Measurements from ENCODE around the gene TSSC4. TPM values are rescaled to one million over a fixed set of nuclear protein-coding genes. Genes with fewer than 3 reads are reported as not detected.

TSSC4 gene
- total RNA-seq, 1 experiment from 2014 or later: 26.7 TPM

DNA sequence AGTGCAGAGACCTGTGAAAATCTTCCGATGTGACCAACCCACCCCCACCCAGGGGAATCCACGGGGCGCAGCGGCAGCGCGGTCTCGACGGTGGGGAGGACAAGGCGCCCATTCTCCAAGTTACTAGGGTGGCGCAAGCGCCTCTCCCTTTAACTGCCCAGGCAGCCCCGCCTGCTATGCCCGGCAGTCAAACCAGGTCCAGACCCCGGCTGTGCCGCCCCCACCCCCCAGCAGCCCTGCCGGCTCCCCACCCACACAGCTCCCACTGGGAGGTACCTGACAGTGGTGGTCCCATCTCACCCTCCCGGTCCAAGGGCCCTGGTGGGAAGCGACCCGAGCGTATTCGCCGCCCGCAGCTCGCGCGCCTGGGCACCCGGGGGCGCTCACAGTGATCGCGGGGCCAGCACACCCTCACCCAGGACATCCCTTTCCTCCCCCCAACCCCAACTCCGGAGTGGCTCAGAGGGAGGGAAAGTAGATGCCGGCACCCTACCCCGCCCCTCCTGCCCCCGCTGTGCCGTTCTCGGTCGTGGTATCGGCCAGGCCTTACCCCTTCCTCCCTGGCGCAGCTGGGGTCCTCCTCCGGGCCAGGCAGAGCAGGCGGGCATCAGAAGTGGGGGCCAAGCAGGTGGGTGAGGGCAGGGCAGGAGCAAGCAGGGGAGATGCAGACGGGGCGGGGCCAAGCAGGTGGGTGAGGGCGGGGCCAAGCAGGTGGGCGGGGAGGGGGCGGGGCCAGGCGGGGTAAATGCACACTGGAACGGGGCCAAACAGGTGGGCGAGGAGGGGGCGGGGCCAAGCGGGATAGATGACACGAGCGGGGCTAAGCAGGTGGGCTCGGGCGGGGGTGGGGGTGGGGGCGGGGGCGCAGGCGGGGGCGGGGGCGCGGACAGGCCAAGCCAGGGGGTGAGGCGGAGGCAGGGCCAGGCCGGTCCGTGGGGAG, 43.6 kb downstream of the TSSC4 start, which contains the start of gene TRPM5:
TSS of gene TRPM5 (minus strand) at position 634 of the 940 bp plus-strand sequence. CDS start 21,478 bp downstream, outside the sequence.
- no peak for DNase-seq
- Histone ChIP-seq H3K36me3 (no peaks in the 10 kb centered on the region), H3K4me1 (no peaks in the 10 kb centered on the region), H3K4me3 (no peak within 1 kb of the TSS), H3K9me3 (replicated peaks) (peaks cover 9% of the 10 kb centered on the region; the same call in 1 of the 2 replicates), H3K27ac (no peak within 1 kb of the TSS), H3K27me3 (no peaks in the 10 kb centered on the region)

DNA sequence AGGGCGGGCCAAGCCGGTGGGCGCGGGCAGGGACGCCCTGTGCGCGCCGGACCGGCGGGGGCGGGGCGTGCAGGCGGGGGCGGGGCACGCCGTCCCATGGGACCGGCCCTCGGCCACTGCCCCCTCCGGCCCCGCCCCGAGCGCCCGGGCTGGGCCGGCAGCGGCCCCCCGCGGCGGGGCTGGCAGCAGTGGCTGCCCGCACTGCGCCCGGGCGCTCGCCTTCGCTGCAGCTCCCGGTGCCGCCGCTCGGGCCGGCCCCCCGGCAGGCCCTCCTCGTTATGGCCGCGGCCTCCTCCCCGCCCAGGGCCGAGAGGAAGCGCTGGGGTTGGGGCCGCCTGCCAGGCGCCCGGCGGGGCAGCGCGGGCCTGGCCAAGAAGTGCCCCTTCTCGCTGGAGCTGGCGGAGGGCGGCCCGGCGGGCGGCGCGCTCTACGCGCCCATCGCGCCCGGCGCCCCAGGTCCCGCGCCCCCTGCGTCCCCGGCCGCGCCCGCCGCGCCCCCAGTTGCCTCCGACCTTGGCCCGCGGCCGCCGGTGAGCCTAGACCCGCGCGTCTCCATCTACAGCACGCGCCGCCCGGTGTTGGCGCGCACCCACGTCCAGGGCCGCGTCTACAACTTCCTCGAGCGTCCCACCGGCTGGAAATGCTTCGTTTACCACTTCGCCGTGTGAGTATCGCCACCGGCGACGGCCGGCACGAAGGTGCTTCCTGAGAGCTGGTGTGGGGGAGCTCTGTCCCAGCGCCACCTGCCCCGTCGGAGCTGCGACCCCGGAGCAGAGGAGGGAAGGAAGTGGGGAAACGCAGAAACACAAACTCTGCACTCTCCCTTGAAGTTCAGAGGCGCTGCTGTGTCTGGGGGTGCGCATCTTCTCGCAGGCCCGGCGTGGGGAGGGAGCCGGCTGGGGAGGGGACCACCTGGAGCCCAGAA, 44.5 kb downstream of the TSSC4 start, which contains the start of gene KCNQ1:
TSS of gene KCNQ1 (plus strand) at position 188 of the 925 bp plus-strand sequence. CDS start at position 279, 91 bp downstream.
- Histone ChIP-seq H3K36me3 (no peaks in the 10 kb centered on the region), H3K27ac (no peak within 1 kb of the TSS), H3K9me3 (replicated peaks) (peaks cover 4% of the 10 kb centered on the region; the same call in 1 of the 2 replicates), H3K4me3 (no peak within 1 kb of the TSS), H3K4me1 (no peaks in the 10 kb centered on the region), H3K27me3 (no peaks in the 10 kb centered on the region)
- no peak for DNase-seq

DNA sequence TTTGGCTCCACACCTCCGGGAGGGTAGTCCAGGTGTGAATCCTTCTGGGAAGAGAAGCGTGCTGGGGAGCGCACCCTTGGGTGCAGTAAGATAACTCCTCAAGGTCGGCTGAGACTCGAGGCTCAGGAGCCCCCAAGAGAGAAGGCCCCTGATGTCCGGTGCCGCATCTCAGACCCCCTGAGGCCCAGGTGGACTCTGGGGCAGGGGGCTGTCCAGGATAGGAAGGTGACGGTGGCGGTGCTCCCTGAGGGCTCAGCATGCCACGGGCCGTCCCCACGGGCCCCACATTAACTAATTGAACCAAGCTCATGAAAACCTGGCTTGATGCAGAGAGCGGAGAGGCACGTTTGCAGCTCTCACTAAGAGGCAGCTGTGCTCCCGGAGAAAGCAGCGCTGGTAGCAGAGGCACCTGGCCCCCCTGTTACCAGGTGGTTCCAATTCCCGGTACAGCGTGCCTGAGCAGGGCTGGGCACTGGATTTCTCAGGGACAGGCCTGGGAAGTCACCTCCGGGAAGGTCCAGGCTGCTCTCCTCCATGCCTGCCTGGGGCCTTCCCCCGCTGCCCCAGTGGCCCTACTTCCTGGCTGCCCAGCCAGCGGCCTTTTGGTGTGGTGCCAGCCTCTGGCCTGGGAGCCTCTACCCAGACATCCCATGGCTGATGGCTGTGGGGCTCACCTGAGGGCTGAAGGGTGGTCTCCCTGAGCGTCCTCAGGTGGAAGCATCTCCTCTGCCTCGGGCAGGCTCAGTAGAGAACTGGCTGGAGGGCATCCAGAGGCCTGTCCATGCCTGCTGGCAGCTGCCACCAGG, 45.4 kb downstream of the TSSC4 start:
- Histone ChIP-seq H3K4me3 (no peak overlapping the region), H3K27me3 (no peaks in the 10 kb centered on the region)
- DNase-seq: no peak

DNA sequence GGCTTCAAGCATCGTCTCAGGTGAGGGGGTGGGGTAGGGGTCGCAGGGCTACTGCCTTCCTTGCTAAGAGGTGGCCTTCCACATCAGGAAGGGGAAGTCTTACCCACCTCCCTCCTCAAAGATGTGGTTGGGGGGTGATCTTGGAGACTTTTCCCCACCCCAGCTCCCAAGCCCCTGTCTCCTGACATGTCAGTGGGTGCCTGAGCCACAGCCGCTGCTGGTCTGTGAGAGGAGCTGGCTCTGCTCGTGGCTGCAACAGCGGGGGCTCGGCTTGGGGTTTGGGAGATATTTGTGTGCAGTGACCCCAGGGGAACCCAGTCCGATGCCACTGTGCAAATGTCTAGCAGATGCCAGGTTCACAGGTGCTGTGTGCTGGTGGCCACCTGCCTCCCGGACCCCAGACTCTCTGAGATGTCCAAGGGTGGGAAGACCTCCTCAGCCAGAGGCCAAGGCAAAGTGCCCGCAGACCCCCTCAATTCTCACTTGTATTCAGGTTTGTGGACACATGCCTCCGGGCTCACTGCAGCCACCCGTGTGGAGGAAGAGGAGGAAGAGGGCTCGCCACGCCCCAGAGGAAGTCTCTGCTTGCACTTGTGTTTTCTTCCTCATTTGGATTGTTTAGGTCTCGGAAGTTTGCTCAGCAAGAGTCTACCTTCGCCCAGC, 46.2 kb downstream of the TSSC4 start:
- H3K4me3 ChIP-seq: no peak overlapping the region
- H3K9me3 ChIP-seq (replicated peaks): peaks cover 4% of the 10 kb centered on the region; the same call in 1 of the 2 replicates
- no peak for DNase-seq
- H3K36me3 ChIP-seq: no peaks in the 10 kb centered on the region
- H3K27ac ChIP-seq: no peak overlapping the region
- no peaks in the 10 kb centered on the region for H3K27me3 ChIP-seq
- H3K4me1 ChIP-seq: no peaks in the 10 kb centered on the region

More for the DNA sequence above, 45.4 kb downstream of the TSSC4 start:
- Histone ChIP-seq H3K4me1 (no peaks in the 10 kb centered on the region), H3K9me3 (replicated peaks) (peaks cover 4% of the 10 kb centered on the region; the same call in 1 of the 2 replicates), H3K36me3 (no peaks in the 10 kb centered on the region), H3K27ac (no peak overlapping the region)

DNA sequence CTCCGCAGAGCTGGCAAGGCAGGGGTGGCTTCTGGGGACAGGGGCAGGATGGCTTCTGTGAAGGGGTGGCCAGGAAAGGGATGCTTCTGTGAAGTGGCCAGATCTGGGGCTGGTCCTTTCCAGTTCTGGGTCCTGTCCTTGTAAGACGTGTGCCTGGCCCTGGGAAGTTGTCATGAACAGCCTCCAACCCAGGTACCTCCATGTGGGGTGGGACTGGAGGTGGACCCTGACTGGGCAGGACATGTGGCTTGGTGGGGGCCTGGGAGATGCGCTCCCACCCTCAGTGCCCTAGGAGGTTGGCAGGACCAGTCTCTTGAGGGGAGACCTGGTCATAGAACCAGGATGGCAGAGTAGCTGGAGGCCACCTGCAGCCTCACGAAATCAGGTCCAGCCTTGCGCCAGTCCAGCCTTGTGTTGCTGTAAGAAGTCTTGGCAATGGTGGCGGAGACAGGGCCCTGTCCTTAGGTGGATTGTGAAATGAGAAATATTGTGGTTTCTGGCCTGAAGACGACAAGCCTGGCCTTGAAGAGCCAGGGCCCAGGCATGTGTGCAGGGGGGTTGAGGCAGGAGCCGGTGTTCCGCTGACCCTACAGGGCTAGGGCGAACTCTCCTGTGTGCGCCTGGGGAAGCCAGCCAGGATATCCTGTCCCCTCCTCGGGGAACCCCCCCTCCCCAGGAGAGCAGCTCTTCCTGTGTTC, 46.9 kb downstream of the TSSC4 start:
- Histone ChIP-seq H3K9me3 (replicated peaks) (peaks cover 4% of the 10 kb centered on the region; the same call in 1 of the 2 replicates), H3K4me1 (no peaks in the 10 kb centered on the region), H3K36me3 (no peaks in the 10 kb centered on the region), H3K4me3 (no peak overlapping the region), H3K27me3 (no peaks in the 10 kb centered on the region), H3K27ac (no peak overlapping the region)
- DNase-seq: no peak

DNA sequence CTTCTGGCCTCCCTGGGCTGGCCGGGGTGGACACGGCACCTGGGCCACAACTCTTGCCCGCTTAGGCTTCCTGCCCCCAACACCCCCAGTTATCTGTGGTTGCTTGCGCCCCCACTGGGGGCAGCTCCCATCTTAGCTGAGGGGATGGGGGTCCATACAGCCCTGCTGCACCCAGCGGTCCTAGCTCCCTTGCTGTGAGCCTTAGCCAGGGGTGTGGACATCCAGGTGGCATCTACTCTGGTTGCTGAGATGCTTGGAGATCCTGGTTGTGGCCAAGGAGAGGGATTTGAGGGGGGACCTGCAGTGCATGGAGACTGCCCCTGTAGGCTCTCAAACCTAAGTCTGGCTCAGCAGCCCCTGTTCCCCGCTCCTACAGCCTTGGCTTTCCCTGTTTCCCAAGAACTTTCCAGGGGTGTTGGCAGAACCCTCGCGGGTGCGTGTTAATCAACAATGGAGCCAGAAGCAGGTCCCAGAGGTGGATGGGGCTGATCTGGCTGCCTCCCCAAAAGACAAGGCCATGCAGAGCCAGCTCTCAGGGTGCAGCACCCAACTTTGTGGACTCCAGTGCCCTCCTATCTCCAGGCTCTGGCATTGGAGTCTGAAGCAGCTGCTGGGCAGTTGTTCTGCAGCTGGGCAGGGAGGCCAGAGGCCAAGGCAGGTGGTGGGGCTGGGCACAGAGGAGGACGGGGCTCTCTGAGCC, 47.6 kb downstream of the TSSC4 start:
- DNase-seq: no peak
- H3K36me3 ChIP-seq: no peaks in the 10 kb centered on the region
- no peak overlapping the region for H3K4me3 ChIP-seq
- no peaks in the 10 kb centered on the region; the same call in 1 of the 2 replicates for H3K9me3 ChIP-seq (replicated peaks)
- no peaks in the 10 kb centered on the region for H3K4me1 ChIP-seq
- no peak overlapping the region for H3K27ac ChIP-seq
- no peaks in the 10 kb centered on the region for H3K27me3 ChIP-seq

DNA sequence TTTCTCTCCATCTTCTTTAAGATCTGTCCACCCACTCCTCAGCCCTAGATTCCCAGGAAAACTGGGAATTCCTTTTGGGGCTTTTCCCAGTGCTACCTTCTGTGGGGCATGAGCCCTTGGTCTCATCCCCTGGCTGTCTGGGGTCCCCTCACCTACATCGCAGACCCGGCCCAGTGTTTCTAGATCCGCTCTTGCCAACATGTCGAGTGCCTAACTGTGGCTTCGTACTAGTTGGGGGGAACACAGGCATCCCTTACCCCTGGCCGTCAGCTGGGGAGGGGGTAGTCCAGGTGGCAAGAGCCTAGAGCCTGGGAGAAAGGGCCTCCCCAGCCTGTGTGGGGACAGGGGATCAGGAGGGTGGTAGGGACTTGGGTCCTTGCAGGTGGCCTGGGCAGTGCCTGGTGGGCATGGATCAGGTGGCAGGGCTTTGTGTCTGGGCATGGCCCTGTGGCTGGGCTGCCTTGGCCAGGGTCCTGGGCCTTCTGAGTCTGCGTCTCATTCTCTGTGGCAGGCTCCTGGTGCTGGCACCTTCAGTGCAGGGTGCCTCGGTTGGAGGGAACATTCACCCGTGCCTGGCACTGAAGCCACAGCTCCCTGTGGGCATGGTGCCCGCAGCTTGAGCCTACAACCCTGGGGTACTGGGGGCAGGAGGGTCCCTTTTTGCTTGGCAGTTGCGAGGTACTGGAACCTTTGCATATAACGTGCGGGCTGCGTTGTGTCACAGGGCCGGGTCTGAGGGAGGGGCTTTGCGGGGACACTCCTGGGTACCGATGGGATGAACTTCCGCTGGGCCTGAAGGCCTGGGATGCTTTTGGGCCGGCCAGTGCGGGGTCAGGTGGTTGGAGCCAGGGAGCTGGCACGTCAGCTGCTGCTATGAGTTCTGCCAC, 48.4 kb downstream of the TSSC4 start:
- no peak for DNase-seq
- no peak overlapping the region for H3K27ac ChIP-seq
- H3K4me1 ChIP-seq: no peaks in the 10 kb centered on the region
- no peaks in the 10 kb centered on the region for H3K9me3 ChIP-seq (replicated peaks)
- no peak overlapping the region for H3K4me3 ChIP-seq
- no peaks in the 10 kb centered on the region for H3K27me3 ChIP-seq
- H3K36me3 ChIP-seq: no peaks in the 10 kb centered on the region

DNA sequence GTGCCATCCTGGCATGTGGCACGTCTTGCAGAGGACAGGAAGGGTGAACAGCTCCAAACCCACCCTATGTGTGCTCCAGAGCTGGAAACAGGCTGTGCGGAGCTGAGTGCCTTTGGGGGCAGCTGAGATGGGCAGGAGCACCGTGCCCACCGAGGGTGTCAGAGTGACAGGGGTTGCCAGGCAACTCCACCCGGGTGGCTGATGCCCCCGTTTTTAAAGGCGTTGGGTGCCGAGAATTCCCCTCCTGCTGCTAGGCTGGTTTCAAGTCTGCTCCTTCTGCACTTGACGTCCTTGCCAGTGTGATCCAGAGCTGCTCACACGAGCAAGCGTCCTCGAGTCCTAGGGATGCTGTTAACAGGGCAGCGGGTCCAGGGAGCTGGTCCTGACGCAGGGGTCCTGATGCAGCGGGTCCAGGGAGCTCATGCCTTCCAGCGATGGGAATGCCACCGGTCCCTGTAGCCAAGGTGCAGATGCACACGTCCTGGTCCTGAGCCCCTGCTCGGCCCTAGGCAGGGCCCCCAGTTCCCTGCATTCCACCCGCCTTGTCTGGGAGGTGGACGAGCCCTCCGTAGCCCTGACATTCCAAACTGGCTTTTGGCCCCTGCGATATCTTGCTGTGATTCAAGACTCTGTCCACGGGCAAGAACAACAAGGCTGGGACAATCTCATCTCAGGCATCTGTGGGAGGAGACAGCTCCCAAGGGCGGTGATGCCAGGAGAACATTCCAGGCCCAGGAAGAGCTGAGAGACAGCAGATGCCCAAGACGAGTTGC, 49.2 kb downstream of the TSSC4 start:
- Histone ChIP-seq H3K4me1 (no peaks in the 10 kb centered on the region), H3K27me3 (no peaks in the 10 kb centered on the region), H3K9me3 (replicated peaks) (no peaks in the 10 kb centered on the region), H3K27ac (no peak overlapping the region), H3K4me3 (no peak overlapping the region), H3K36me3 (no peaks in the 10 kb centered on the region)
- no peak for DNase-seq

DNA sequence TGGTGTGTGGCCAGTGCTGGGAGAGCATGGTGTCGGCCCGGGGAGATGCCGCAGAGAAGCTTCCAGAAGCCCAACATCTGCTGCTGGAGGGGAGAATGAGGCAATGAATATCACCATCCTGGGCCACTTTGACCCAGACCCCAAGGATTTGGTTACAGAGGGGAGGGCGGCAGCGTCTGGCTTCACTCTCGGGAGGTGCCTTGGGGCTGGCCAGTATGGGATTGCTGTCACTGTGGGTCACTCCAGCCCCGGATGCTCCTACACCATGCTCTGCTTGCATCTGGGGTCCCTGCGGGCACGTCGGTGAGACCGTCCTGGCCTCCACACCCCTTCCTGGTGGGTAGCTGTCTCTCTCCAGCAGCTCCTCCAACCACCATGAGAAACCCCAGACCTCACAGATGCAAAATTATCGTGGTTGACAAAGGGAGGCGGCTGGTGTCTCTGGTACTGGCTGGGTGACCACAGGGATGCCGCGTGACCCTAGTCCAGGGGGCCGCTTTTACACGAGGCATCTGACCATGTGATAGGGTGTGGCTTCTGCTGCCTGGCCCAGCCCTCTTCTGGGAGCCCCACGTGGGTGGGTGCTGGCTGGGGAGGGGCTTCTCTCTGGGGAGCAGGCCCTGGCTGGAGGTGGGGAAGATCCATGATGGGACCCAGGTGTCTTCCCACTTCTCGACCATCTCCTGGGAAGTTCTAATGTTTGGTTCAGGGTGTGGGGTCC, 49.9 kb downstream of the TSSC4 start:
- Histone ChIP-seq H3K36me3 (no peaks in the 10 kb centered on the region), H3K9me3 (replicated peaks) (no peaks in the 10 kb centered on the region), H3K27me3 (no peaks in the 10 kb centered on the region), H3K4me3 (no peak overlapping the region), H3K27ac (no peak overlapping the region), H3K4me1 (no peaks in the 10 kb centered on the region)
- no peak for DNase-seq

DNA sequence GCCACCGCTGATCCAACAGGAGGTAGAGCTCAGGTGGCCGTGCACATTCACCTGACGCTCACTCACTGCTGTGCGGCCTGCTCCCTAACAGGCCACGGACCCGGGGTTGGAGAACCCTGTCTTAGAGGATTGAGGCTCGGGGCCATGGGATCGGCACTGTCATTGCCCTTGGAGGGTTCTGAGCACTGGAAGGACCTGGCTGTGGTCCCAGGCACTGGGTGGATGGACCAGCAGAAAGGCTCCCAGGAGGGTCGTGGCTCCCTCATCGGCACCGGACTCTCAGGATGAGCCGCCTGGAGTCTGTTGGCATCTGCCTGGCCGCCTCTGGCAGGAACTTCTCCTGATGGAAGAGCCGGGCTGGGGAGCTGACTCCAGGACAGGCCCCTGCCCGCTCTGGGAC, 50.8 kb downstream of the TSSC4 start:
- Histone ChIP-seq H3K27ac (no peak overlapping the region), H3K36me3 (no peaks in the 10 kb centered on the region), H3K9me3 (replicated peaks) (no peaks in the 10 kb centered on the region), H3K4me3 (no peak overlapping the region), H3K27me3 (no peaks in the 10 kb centered on the region), H3K4me1 (no peaks in the 10 kb centered on the region)
- no peak for DNase-seq

DNA sequence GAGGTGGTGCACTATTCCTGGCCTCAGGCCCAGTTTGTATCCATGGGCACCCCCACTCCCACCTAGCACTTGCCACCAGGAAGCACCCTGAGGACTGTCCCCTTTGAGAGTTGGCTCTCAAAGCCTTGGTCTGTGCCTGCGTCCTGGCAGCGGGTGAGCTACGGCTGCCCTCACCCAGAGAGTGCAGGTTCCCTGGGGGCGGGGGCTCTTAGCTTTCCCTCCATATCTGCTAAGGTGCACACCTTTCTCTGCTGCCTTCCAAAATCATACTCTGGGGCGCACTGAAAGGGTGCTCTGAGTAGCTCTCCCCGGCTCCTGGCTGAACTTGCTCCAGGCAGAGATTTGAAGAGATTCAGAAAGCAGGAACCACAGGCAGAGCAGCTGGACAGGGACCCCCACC, 51.4 kb downstream of the TSSC4 start:
- DNase-seq: no peak
- Histone ChIP-seq H3K4me3 (no peak overlapping the region), H3K4me1 (no peaks in the 10 kb centered on the region), H3K9me3 (replicated peaks) (no peaks in the 10 kb centered on the region), H3K27me3 (no peaks in the 10 kb centered on the region), H3K27ac (no peak overlapping the region), H3K36me3 (no peaks in the 10 kb centered on the region)
